Spleen (tissue), 11 donors: ENCODE measurements around the gene TKFC. TPM values are rescaled to one million over a fixed set of nuclear protein-coding genes. Genes with fewer than 3 reads are reported as not detected.
A peak's percentile ranks its signal among the peaks of the same experiment; 100 is the strongest.

Experiments
- DNase-seq: peaks from one replicate; pipeline ENCODE4 v3.0.0-alpha.2; 2020
- H3K27ac ChIP-seq, 8 donors: fragments of 200-600 bp; sonication (generic) in 7 of 8; 1 replicate in 4 of 8; 2 replicates in 4 of 8; pipeline versions ENCODE4 v1.5.0 to v1.8.0; 2016 to 2021; ENCODE audit warnings: inconsistent platforms in 4 of 8, mild to moderate bottlenecking in 4 of 8, moderate library complexity in 1 of 8
- H3K27me3 ChIP-seq, 7 donors: fragments of 200-600 bp; sonication (generic) in 6 of 7; replicated peaks in 1 of 7; 1 replicate in 4 of 7; 2 replicates in 3 of 7; pipeline versions ENCODE4 v1.5.0 to v1.8.0; 2016 to 2021; ENCODE audit warnings: inconsistent platforms in 3 of 7, mild to moderate bottlenecking in 1 of 7
- H3K36me3 ChIP-seq, 6 donors: fragments of 200-600 bp; sonication (generic) in 5 of 6; 1 replicate in 4 of 6; 2 replicates in 2 of 6; pipeline versions ENCODE4 v1.5.0 to v1.8.0; 2016 to 2021; ENCODE audit warnings: inconsistent platforms in 2 of 6
- H3K4me1 ChIP-seq, 6 donors: fragments of 200-600 bp; sonication (generic) in 5 of 6; 1 replicate in 3 of 6; 2 replicates in 3 of 6; pipeline versions ENCODE4 v1.5.0 to v1.8.0; 2016 to 2021; ENCODE audit warnings: inconsistent platforms in 3 of 6
- H3K4me3 ChIP-seq, 8 donors: fragments of 200-600 bp; sonication (generic) in 7 of 8; 1 replicate in 4 of 8; 2 replicates in 4 of 8; pipeline versions ENCODE4 v1.5.0 to v1.8.0; 2016 to 2021; ENCODE audit warnings: inconsistent platforms in 4 of 8, mild to moderate bottlenecking in 4 of 8, moderate library complexity in 2 of 8
- H3K9me3 ChIP-seq, 8 donors: fragments of 200-600 bp; sonication (generic) in 7 of 8; 1 replicate in 4 of 8; 2 replicates in 4 of 8; pipeline versions ENCODE4 v1.5.0 to v1.8.0; 2016 to 2021; ENCODE audit warnings: inconsistent platforms in 4 of 8
- POLR2A ChIP-seq, 3 donors: fragments of 450-650 bp; IDR thresholded peaks; one replicate each; pipeline ENCODE4 v1.5.1; 2017; ENCODE audit warnings: antibody characterized with exemption in 3 of 3, mild to moderate bottlenecking in 1 of 3
- POLR2AphosphoS5 ChIP-seq, 3 donors: sonication (generic); formaldehyde crosslinking; IDR thresholded peaks; one replicate each; pipeline ENCODE4 v1.5.1; 2017; ENCODE audit warnings: antibody characterized with exemption in 3 of 3
- WGBS, 5 donors: extraction: QIAGEN DNeasy Blood & Tissue Kit in 3 of 5; methylation state at CpG; one replicate each; pipeline versions ENCODE4 v1.1.5 to v1.1.7; 2013 to 2018; 5-methylcytosine and 5-hydroxymethylcytosine counted together
- intact Hi-C: fragments of 100-400 bp; cut with DNase I; formaldehyde crosslinking; loops from one replicate; pipeline ENCODE4 v1.15.0; 2023; ENCODE audit warnings: low total_unique reads
- polyA plus RNA-seq, 3 donors: library from polyadenylated mRNA; stranded (reverse); fragments of 200-250 nt; gene quantifications; one replicate each; pipeline ENCODE4 v1.2.1, GENCODE V29; 2013
- total RNA-seq, 7 donors: library from RNA; depleted of rRNA in 3 of 7; stranded (reverse); fragments of >200 nt in 3 of 7; fragmentation: NEBNext Ultra II Directional in 4 of 7; extraction: Animal tissue kit (Norgen Biotek cat#: 25700) in 4 of 7; gene quantifications; one replicate each; pipeline versions ENCODE4 v1.1.0 to v1.2.1, GENCODE V29; 2016 to 2021
- TF ChIP-seq, protein P1 (sequence below), 11 experiments: fragments of 200-600 bp in 7 of 11; fragments of 450-650 bp in 4 of 11; sonication (generic) in 4 of 11; IDR thresholded peaks in 8 of 11; conservative IDR thresholded peaks in 3 of 11; 1 replicate in 7 of 11; 2 replicates in 4 of 11; pipeline versions ENCODE4 v1.4.0 to v1.8.0; 2016 to 2021; ENCODE audit warnings: antibody characterized with exemption in 11 of 11, inconsistent platforms in 4 of 11, mild to moderate bottlenecking in 1 of 11
- donor health status: healthy with polysubstance abuse.
- donor health status: DM: no; HTN: no; CAD: no; lungs with moderate emphysema.
- donor health status: DM: no; HTN: no; CAD: no.
- donor health status: Bipolar disorder and iron deficiency.
- donor health status: healthy.
- donor health status: DM: no; HTN: no; CAD: no.
- donor health status: DM: yes; HTN: yes; CAD: no.

Gene TKFC
- total and polyA plus RNA-seq, 10 donors = 30.6 to 61.5 (median 34.9) TPM

DNA sequence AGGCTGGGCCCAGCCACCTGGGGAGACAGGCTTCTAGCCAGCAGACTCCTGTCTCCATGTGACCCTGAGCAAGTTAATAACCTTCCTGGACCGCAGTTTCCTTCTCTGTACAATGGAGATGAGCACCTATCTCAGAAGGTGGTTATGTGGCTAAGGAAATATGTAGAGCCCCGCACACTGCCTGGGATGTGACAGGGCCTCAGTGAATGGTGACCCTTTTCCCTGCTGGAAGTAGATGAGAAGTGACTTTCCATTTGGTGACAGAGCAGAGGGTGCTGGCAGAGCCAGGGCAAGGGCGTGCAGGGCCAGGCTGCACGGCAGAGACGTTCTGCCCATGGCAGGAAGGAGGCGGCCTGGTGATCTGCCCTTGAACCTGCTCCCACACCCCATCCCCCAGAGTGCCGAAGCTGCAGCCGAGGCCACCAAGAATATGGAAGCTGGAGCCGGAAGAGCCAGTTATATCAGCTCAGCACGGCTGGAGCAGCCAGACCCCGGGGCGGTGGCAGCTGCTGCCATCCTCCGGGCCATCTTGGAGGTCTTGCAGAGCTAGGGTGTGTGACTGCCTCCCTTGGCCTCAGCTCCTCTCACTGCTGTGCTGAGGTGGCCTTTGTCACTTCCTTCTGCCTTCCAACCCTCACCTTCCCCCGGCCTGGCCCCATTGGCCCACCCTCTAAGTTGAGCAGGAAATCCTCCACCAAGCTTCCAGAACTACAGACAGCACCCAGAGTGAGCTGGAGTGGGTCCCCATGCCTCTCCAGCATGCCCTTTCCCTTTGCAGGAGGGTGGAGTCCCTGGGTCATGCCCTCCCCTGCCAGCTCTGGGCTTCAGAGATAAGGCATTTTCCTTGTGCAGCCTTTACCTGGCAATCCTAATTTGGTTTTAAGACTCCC is 13.2 kb downstream of the TKFC start:
- TF ChIP-seq, protein P1, sequence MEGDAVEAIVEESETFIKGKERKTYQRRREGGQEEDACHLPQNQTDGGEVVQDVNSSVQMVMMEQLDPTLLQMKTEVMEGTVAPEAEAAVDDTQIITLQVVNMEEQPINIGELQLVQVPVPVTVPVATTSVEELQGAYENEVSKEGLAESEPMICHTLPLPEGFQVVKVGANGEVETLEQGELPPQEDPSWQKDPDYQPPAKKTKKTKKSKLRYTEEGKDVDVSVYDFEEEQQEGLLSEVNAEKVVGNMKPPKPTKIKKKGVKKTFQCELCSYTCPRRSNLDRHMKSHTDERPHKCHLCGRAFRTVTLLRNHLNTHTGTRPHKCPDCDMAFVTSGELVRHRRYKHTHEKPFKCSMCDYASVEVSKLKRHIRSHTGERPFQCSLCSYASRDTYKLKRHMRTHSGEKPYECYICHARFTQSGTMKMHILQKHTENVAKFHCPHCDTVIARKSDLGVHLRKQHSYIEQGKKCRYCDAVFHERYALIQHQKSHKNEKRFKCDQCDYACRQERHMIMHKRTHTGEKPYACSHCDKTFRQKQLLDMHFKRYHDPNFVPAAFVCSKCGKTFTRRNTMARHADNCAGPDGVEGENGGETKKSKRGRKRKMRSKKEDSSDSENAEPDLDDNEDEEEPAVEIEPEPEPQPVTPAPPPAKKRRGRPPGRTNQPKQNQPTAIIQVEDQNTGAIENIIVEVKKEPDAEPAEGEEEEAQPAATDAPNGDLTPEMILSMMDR (IDR thresholded peaks at IDR 0.05 in 8 of 11, conservative IDR thresholded peaks at IDR 0.05 in 3 of 11) = no peak
- peak; percentile 52 to 82 (median 80) for TF ChIP-seq POLR2AphosphoS5 (IDR thresholded peaks at IDR 0.05)
- no peaks in the 10 kb centered on the region for H3K9me3 ChIP-seq
- intact Hi-C loops = no loop called here
- 64 to 82% (median 71%) methylated on average over 12 to 14 of the region's 14 CpGs for WGBS, 5 donors
- H3K27ac ChIP-seq = peak overlapping the region; percentile 61 to 87 (median 72)
- peaks cover 11 to 70% (median 41%) of the 10 kb centered on the region in 6 donors for H3K4me1 ChIP-seq
- peak; percentile 81 for DNase-seq
- H3K36me3 ChIP-seq = peaks cover 0 to 98% (median 29%) of the 10 kb centered on the region in 6 donors
- H3K27me3 ChIP-seq = no peaks in the 10 kb centered on the region
- no peak overlapping the region for H3K4me3 ChIP-seq

DNA sequence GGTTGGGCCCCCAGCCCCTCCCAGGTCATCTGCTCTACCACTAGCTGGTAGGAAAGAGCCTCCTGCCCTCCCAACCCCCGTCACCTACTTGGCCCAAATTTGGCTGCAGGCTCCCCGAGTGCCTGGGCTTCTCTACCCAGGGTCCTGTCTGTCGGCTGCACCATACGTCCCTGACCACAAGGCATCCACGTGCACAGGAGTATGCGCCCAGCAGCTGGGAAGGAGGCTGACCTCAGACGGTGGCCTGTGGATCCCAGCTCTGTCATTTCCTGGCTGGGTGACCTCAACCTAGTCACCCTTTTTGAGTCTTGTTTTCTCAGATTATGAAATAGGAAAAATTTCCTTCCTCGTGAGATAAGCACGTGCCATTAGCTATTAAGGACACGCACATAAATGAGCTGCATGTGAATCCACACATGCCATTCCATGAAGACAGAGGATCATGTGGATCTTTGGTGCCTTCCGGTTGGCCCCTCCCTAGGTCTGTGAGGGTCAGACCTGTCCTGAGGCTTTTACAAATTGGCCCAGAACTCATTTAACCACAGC is 15.0 kb downstream of the TKFC start:
- WGBS, 5 donors = 41 to 72% (median 57%) methylated on average over 10 to 11 of the region's 11 CpGs
- peaks cover 11 to 73% (median 43%) of the 10 kb centered on the region in 6 donors for H3K4me1 ChIP-seq
- no peak overlapping the region for H3K4me3 ChIP-seq
- peak; percentile 84 for DNase-seq
- intact Hi-C loops = no loop called here
- peak overlapping the region; percentile 29 to 87 (median 72) for H3K27ac ChIP-seq
- H3K36me3 ChIP-seq = peaks cover 0 to 99% (median 44%) of the 10 kb centered on the region in 6 donors
- TF ChIP-seq POLR2A (IDR thresholded peaks at IDR 0.05) (no peak), POLR2AphosphoS5 (IDR thresholded peaks at IDR 0.05) (peak; percentile 70 to 86 (median 85))
- TF ChIP-seq, protein P1 (IDR thresholded peaks at IDR 0.05 in 8 of 11, conservative IDR thresholded peaks at IDR 0.05 in 3 of 11) = peak in 3 of 11 experiments; percentile 19 to 31 (median 27)
- no peaks in the 10 kb centered on the region for H3K9me3 ChIP-seq
- H3K27me3 ChIP-seq = no peaks in the 10 kb centered on the region

DNA sequence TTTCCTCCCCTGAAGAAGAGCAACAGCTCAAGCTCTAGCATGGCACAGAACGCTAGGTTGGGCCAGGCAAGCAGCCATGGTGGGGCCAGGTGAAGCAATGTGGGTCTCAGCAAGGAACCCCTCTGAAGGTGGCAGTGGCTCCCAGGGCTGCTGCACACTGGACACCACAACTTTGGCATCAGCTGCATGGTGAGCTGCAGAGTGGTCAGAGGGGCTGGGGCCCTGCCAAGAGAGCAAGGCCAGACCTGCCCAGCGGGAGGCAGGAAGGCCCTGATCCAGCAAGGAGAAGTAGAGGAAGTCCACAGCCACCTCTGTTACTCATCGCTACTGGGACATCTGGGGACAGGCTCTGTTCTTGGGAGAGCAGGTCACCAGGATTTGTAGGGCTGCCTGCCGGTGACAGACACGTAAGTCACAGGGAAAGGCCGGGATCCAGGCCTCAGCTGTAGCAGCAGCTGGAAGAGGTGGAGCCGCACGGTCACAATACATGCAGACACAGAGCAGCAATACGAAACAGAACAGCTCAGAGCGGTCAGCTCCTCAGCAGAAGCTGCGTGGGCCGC is 16.2 kb downstream of the TKFC start:
- intact Hi-C loops = no loop called here
- peak; percentile 51 to 77 (median 66) for TF ChIP-seq POLR2AphosphoS5 (IDR thresholded peaks at IDR 0.05)
- TF ChIP-seq POLR2A (IDR thresholded peaks at IDR 0.05) = no peak
- TF ChIP-seq, protein P1 (IDR thresholded peaks at IDR 0.05 in 8 of 11, conservative IDR thresholded peaks at IDR 0.05 in 3 of 11) = no peak
- H3K36me3 ChIP-seq = peaks cover 0 to 100% (median 56%) of the 10 kb centered on the region in 6 donors
- peak; percentile 77 for DNase-seq
- no peak overlapping the region for H3K4me3 ChIP-seq
- no peaks in the 10 kb centered on the region for H3K27me3 ChIP-seq
- no peaks in the 10 kb centered on the region for H3K9me3 ChIP-seq
- H3K27ac ChIP-seq = peak overlapping the region in 7 of 8 donors; percentile 23 to 87 (median 73)
- peaks cover 7 to 79% (median 51%) of the 10 kb centered on the region in 6 donors for H3K4me1 ChIP-seq
- 72 to 86% (median 82%) methylated on average over 11 to 12 of the region's 12 CpGs for WGBS, 5 donors
